ENCODE data around the gene ZCCHC7. TPM values are rescaled to one million over a fixed set of nuclear protein-coding genes. Genes with fewer than 3 reads are reported as not detected.

ZCCHC7 gene
- total and polyA plus RNA-seq, 9 of the 15 experiments (the other 6 are each of a cell fraction or from before 2014, with no cell fraction given): 34.1 to 68.9 (median 48.8) TPM

- ATAC-seq (peak; percentile 43), FAIRE-seq (no peak), DNase-seq (ENCODE audit: extremely low read depth in 1 of 4, low spot score in 3 of 4) (peak; percentile 35 to 48 (median 42))
- BruUV-seq (replicated peaks): no TSS peak
- Histone ChIP-seq H3K27me3 (ENCODE audit: control insufficient read depth in 2 of 2, insufficient read depth in 2 of 2, low read length in 2 of 2) (no peaks in the 10 kb centered on the region), H3K4me2 (ENCODE audit: insufficient read depth, low read length) (0 out of 2 replicates have a peak overlapping the region, but pooled peaks have one; percentile 7), H2AFZ (ENCODE audit: low read depth, low read length) (peak overlapping the region; percentile 11; the same call in 1 of the 2 replicates), H3K27ac (ENCODE audit: extremely low read depth, low read depth, low read length) (peak overlapping the region; percentile 11; the same call in 1 of the 3 replicates), H3K79me2 (ENCODE audit: control insufficient read depth, insufficient read depth, low read length) (peaks cover 23% of the 10 kb centered on the region), H3K9me1 (ENCODE audit: control insufficient read depth, insufficient read depth, low read length) (no peaks in the 10 kb centered on the region), H3K36me3 (ENCODE audit: control insufficient read depth, insufficient read depth, low read length) (peaks cover 9% of the 10 kb centered on the region; the same call in 2 of the 3 replicates), H3K4me1 (replicated peaks in 1 of 2; ENCODE audit: control insufficient read depth in 2 of 2, insufficient read depth in 2 of 2, low read length in 2 of 2) (peaks cover 0 to 25% of the 10 kb centered on the region in 2 experiments; a peak in 2 of 5 replicates), H3K4me3 (no peak overlapping the region), H4K20me1 (replicated peaks; ENCODE audit: control insufficient read depth, insufficient read depth, low read length) (no peaks in the 10 kb centered on the region), H3K9me3 (replicated peaks; ENCODE audit: control insufficient read depth, insufficient read depth, low read depth, low read length) (no peaks in the 10 kb centered on the region), H3K9ac (ENCODE audit: insufficient read depth in 1 of 2, low read depth in 2 of 2, low read length in 2 of 2) (peak overlapping the region in 1 of 2 experiments; percentile 18; a peak in 1 of 4 replicates)
- POLR2A ChIA-PET: no interaction called here
- CTCF ChIA-PET (ENCODE audit: low intra/inter-chr PET ratio): no interaction called here
- 32% methylated on average over 2 of the region's 2 CpGs for WGBS (ENCODE audit: insufficient coverage, low coverage, missing lambda C conversion rate)
- in situ Hi-C loops (cut with MboI): no loop called here
- intact Hi-C loops (cut with micrococcal nuclease): no loop called here
- peak; percentile 57 for TF ChIP-seq FOSL1 (tag; conservative IDR thresholded peaks at IDR 0.05)
- TF ChIP-seq RBM14 (IDR thresholded peaks at IDR 0.05; ENCODE audit: borderline replicate concordance, insufficient read depth, low read depth, low read length): no peak
- peak; percentile 33; the same call in 1 of the 2 replicates for TF ChIP-seq TRIM28 (IDR thresholded peaks at IDR 0.05)
- TF ChIP-seq EP400 (IDR thresholded peaks at IDR 0.05): peak; percentile 44; the same call in 1 of the 2 replicates
- TF ChIP-seq ZNF384 (IDR thresholded peaks at IDR 0.05; ENCODE audit: low read depth, low read length): peak; percentile 63; the same call in 1 of the 2 replicates
- 0 out of 4 replicates have a peak, but pooled peaks of 1 of the 2 experiments have one; percentile 29 for TF ChIP-seq KDM1A (IDR thresholded peaks at IDR 0.05)
- no peak for TF ChIP-seq SLC30A9 (CRISPR knock-in tag; IDR thresholded peaks at IDR 0.05)
- peak; percentile 45 for TF ChIP-seq TCF3 (CRISPR knock-in tag; IDR thresholded peaks at IDR 0.05)
- TF ChIP-seq BHLHE40 (IDR thresholded peaks at IDR 0.05; ENCODE audit: low read length): peak; percentile 84
- TF ChIP-seq ZNF592 (IDR thresholded peaks at IDR 0.05): 0 out of 2 replicates have a peak, but pooled peaks have one; percentile 49
- peak; percentile 27 to 55 (median 31); a peak in 4 of 6 replicates for TF ChIP-seq CTCF (IDR thresholded peaks at IDR 0.05 in 2 of 3, conservative IDR thresholded peaks at IDR 0.05 in 1 of 3; ENCODE audit: insufficient read depth in 2 of 3, low read depth in 1 of 3, low read length in 3 of 3)
- no peak for TF ChIP-seq PBX2 (CRISPR knock-in tag; IDR thresholded peaks at IDR 0.05; ENCODE audit: low read depth)
- peak; percentile 41 for TF ChIP-seq PBX2 (tag; conservative IDR thresholded peaks at IDR 0.05; ENCODE audit: low read depth)
- peak; percentile 43; the same call in 1 of the 2 replicates for TF ChIP-seq DPF2 (IDR thresholded peaks at IDR 0.05)
These were observed 212.9 kb downstream of the ZCCHC7 start for GRCh38 chr9:37333288-37333687.
